ENCODE data around the gene GBP3.

- no peak for TF ChIP-seq POLR2A (conservative IDR thresholded peaks at IDR 0.05)
- TF ChIP-seq SMAD3 (CRISPR knock-in tag; conservative IDR thresholded peaks at IDR 0.05) = no peak
- TF ChIP-seq PCBP2 (IDR thresholded peaks at IDR 0.05; ENCODE audit: low read depth, low read length, poor library complexity, severe bottlenecking) = no peak
These were observed 61.6 kb downstream of the GBP3 start for GRCh38 chr1:88961081-88961480.
